ENCODE results near the gene AUTS2. TPM values are rescaled to one million over a fixed set of nuclear protein-coding genes. Genes with fewer than 3 reads are reported as not detected.

The AUTS2 gene
- total RNA-seq, 1 experiment from 2014 or later = 256 TPM

DNA sequence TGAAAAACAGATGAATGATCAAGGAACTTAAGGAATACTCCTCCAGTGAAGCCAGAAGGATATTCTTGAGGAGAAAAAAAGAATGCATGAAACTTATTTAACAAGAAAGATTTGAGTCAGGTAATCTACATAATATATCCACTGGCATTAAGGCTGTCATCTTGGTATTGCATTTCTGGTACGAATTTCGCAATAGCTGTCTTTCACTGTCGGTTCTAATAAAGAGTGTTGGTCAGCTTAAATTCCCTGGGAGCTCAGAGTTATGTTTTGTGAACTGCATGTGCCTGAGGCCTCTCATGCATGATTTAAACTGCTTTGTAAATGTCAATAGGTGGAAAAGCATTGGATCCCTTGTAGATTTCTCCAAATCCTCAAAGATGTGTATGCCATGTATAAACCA is 968.4 kb downstream of the AUTS2 start:
- no peak overlapping the region for H3K27ac Mint-ChIP-seq

More for the DNA sequence above, 968.4 kb downstream of the AUTS2 start:
- no CpG with 5 or more reads among the region's 3 CpGs for WGBS (ENCODE audit: extremely low coverage, insufficient read length, low lambda C conversion rate)
- no peaks in the 10 kb centered on the region for H3K9me3 ChIP-seq (ENCODE audit: control insufficient read depth, low read depth, low read length)
- no peak overlapping the region for H2AK5ac ChIP-seq (ENCODE audit: insufficient read length, low read length)
- peaks cover 5 to 9% of the 10 kb centered on the region in 2 experiments for H3K4me1 Mint-ChIP-seq
- H2BK120ac ChIP-seq (ENCODE audit: low read depth, low read length, poor library complexity, severe bottlenecking) = no peak overlapping the region
- DNase-seq = no peak
- no peak overlapping the region for H3K14ac ChIP-seq (ENCODE audit: insufficient read depth, low read length)
- H3K18ac ChIP-seq (ENCODE audit: insufficient read length, low read depth, low read length) = no peak overlapping the region
- H3T11ph ChIP-seq (ENCODE audit: low read length) = no peak overlapping the region
- H2BK12ac ChIP-seq (ENCODE audit: insufficient read length, low read depth, low read length) = no peak overlapping the region
- H3K4me1 ChIP-seq (ENCODE audit: insufficient read depth, low read length) = no peaks in the 10 kb centered on the region; the same call in 1 of the 2 replicates
- no peak overlapping the region for H4K5ac ChIP-seq (ENCODE audit: insufficient read length, low read depth, low read length)
- no peak overlapping the region for H4K91ac ChIP-seq (ENCODE audit: insufficient read length, low read depth, low read length)
- no peaks in the 10 kb centered on the region for H3K9me3 Mint-ChIP-seq
- H3K4ac ChIP-seq (ENCODE audit: low read depth, low read length) = no peak overlapping the region
- H3K27ac ChIP-seq (ENCODE audit: insufficient read length, low read depth, low read length) = no peak overlapping the region
- no peak overlapping the region for H2BK5ac ChIP-seq (ENCODE audit: insufficient read length, low read length)
- H3K23me2 ChIP-seq (ENCODE audit: insufficient read length, low read depth, low read length, poor library complexity, severe bottlenecking) = no peaks in the 10 kb centered on the region
- TF ChIP-seq, protein P1, sequence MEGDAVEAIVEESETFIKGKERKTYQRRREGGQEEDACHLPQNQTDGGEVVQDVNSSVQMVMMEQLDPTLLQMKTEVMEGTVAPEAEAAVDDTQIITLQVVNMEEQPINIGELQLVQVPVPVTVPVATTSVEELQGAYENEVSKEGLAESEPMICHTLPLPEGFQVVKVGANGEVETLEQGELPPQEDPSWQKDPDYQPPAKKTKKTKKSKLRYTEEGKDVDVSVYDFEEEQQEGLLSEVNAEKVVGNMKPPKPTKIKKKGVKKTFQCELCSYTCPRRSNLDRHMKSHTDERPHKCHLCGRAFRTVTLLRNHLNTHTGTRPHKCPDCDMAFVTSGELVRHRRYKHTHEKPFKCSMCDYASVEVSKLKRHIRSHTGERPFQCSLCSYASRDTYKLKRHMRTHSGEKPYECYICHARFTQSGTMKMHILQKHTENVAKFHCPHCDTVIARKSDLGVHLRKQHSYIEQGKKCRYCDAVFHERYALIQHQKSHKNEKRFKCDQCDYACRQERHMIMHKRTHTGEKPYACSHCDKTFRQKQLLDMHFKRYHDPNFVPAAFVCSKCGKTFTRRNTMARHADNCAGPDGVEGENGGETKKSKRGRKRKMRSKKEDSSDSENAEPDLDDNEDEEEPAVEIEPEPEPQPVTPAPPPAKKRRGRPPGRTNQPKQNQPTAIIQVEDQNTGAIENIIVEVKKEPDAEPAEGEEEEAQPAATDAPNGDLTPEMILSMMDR (conservative IDR thresholded peaks at IDR 0.05) = no peak
- no peak overlapping the region for H3K4me2 ChIP-seq (ENCODE audit: insufficient read depth, insufficient read length, low read length)
- peaks cover 6% of the 10 kb centered on the region for H3K27me3 Mint-ChIP-seq (ENCODE audit: low read depth)
- no peak overlapping the region for H3K9ac ChIP-seq (ENCODE audit: extremely low read depth, insufficient read length, low read length)
- H2BK15ac ChIP-seq (ENCODE audit: low read depth, low read length) = no peak overlapping the region
- no peaks in the 10 kb centered on the region for H4K20me1 ChIP-seq (ENCODE audit: control insufficient read depth, insufficient read depth, insufficient read length)
- H4K8ac ChIP-seq (replicated peaks; ENCODE audit: insufficient read length, low read depth, low read length) = no peak overlapping the region
- H2AFZ ChIP-seq (ENCODE audit: low read length) = no peak overlapping the region
- no peak overlapping the region for H2BK20ac ChIP-seq (ENCODE audit: low read depth, low read length, poor library complexity, severe bottlenecking)
- no peaks in the 10 kb centered on the region for H3K79me1 ChIP-seq (ENCODE audit: insufficient read depth, low read depth, low read length, poor library complexity, severe bottlenecking)
- H3K27me3 ChIP-seq (ENCODE audit: insufficient read depth, low read length) = no peaks in the 10 kb centered on the region
- H3K4me3 Mint-ChIP-seq = no peak overlapping the region
- H3K23ac ChIP-seq (ENCODE audit: insufficient read length, low read depth, low read length) = no peak overlapping the region
- H3K56ac ChIP-seq (ENCODE audit: insufficient read length, low read depth, low read length) = no peak overlapping the region
- H3K36me3 Mint-ChIP-seq (ENCODE audit: insufficient read depth in 1 of 3, low read depth in 3 of 3) = no peaks in the 10 kb centered on the region
- no peaks in the 10 kb centered on the region for H3K79me2 ChIP-seq (ENCODE audit: insufficient read depth, low read length)

All from H9 (cell line).